Neural progenitor cell (in vitro differentiated cells): ENCODE results near the gene DMRTC2.

ENCODE experiments used
- CTCF ChIP-seq: fragments of 200-600 bp; sonication (generic); IDR thresholded peaks from 2 replicates; pipeline ENCODE4 v1.5.1; 2017; ENCODE audit warnings: antibody characterized with exemption, mild to moderate bottlenecking
- EZH2 ChIP-seq: fragments of 200-600 bp; sonication (generic); IDR thresholded peaks from 2 replicates; pipeline ENCODE4 v1.6.1; 2017; ENCODE audit warnings: antibody characterized with exemption, mild to moderate bottlenecking, moderate library complexity
- EZH2phosphoT487 ChIP-seq: fragments of 200-600 bp; sonication (generic); IDR thresholded peaks from 2 replicates; pipeline ENCODE4 v1.6.1; 2017; ENCODE audit warnings: antibody characterized with exemption

GRCh38 chr19:41860419-41861115, 15.7 kb downstream of the DMRTC2 start:
- TF ChIP-seq CTCF (no peak), EZH2 (no peak), EZH2phosphoT487 (no peak)
